OCI-LY3 (cell line): ENCODE results near the gene MSH6.

Experiments used
- EZH2phosphoT487 ChIP-seq: fragments of 200-600 bp; shearing (Covaris generic); IDR thresholded peaks from 2 replicates; pipeline ENCODE4 v1.6.1; 2018; ENCODE audit warnings: antibody characterized with exemption, mixed run types, low read depth
- TF ChIP-seq, protein P1 (sequence below): fragments of 200-600, 300-600 bp; sonication (generic); IDR thresholded peaks from 2 replicates; pipeline ENCODE4 v1.5.1; 2014; ENCODE audit warnings: antibody characterized with exemption, low read length, low read depth

DNA sequence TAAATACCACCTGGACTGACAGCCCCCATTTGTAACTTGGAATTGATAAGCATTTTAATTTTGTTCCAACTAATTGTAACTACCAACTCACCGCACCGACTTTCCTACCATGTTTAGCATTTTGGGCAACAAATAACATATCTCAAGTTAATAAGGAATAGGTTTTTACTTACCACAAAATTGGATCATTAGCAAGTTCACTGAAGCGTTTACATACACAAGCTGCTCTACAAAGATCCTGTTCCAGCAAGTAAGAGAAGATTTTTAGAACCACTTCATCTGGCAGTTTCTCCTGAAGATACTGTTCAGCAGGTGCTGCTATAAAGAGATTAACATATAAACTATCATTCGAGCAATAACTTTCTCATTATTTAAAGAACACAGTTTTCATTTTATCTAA lies 55.7 kb downstream of the MSH6 start:
- TF ChIP-seq, protein P1, sequence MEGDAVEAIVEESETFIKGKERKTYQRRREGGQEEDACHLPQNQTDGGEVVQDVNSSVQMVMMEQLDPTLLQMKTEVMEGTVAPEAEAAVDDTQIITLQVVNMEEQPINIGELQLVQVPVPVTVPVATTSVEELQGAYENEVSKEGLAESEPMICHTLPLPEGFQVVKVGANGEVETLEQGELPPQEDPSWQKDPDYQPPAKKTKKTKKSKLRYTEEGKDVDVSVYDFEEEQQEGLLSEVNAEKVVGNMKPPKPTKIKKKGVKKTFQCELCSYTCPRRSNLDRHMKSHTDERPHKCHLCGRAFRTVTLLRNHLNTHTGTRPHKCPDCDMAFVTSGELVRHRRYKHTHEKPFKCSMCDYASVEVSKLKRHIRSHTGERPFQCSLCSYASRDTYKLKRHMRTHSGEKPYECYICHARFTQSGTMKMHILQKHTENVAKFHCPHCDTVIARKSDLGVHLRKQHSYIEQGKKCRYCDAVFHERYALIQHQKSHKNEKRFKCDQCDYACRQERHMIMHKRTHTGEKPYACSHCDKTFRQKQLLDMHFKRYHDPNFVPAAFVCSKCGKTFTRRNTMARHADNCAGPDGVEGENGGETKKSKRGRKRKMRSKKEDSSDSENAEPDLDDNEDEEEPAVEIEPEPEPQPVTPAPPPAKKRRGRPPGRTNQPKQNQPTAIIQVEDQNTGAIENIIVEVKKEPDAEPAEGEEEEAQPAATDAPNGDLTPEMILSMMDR, result no peak
- TF ChIP-seq EZH2phosphoT487, result no peak
